HepG2 (cell line): ENCODE results near the gene SH2D3C. TPM values are rescaled to one million over a fixed set of nuclear protein-coding genes. Genes with fewer than 3 reads are reported as not detected.

Experiments
- DRAP1 ChIP-seq: IDR thresholded peaks from 2 replicates; pipeline ENCODE4 v1.6.1; 2016; ENCODE audit warnings: missing genetic modification reagents, missing compliant biosample characterization
- FOXK1 ChIP-seq: sonication (generic); formaldehyde crosslinking; IDR thresholded peaks from 2 replicates; pipeline ENCODE4 v1.4.0; 2020; ENCODE audit warnings: low read depth, missing genetic modification reagents, borderline replicate concordance
- FOXK2 ChIP-seq: fragments of 450-650 bp; IDR thresholded peaks from 2 replicates; pipeline ENCODE4 v1.6.1; 2016
- IRF1 ChIP-seq: sonication (generic); formaldehyde crosslinking; IDR thresholded peaks from 2 replicates; pipeline ENCODE4 v1.4.0; 2020; ENCODE audit warnings: low read depth, mild to moderate bottlenecking, missing genetic modification reagents
- POGK ChIP-seq: sonication (generic); formaldehyde crosslinking; conservative IDR thresholded peaks from 2 replicates; pipeline ENCODE4 v1.8.0; 2022; ENCODE audit warnings: mild to moderate bottlenecking, moderate library complexity, missing genetic modification reagents
- TRAFD1 ChIP-seq: sonication (generic); formaldehyde crosslinking; IDR thresholded peaks from 2 replicates; pipeline ENCODE4 v1.5.1; 2020; ENCODE audit warnings: missing genetic modification reagents, mild to moderate bottlenecking, borderline replicate concordance
- ZEB1 ChIP-seq: IDR thresholded peaks from 2 replicates; pipeline ENCODE4 v1.6.1; 2012; ENCODE audit warnings: mild to moderate bottlenecking, low read depth, inconsistent platforms; ENCODE audit not compliant: insufficient replicate concordance
- ZNF430 ChIP-seq: sonication (generic); formaldehyde crosslinking; IDR thresholded peaks from 2 replicates; pipeline ENCODE4 v1.9.0; 2021; ENCODE audit warnings: mild to moderate bottlenecking, missing genetic modification reagents
- ZNF501 ChIP-seq: sonication (generic); formaldehyde crosslinking; IDR thresholded peaks from 2 replicates; pipeline ENCODE4 v1.5.1; 2020; ENCODE audit warnings: mild to moderate bottlenecking, moderate library complexity, missing genetic modification reagents
- ZNF577 ChIP-seq: sonication (generic); formaldehyde crosslinking; IDR thresholded peaks from 2 replicates; pipeline ENCODE4 v1.4.0; 2020; ENCODE audit warnings: mild to moderate bottlenecking, low read depth, missing genetic modification reagents, borderline replicate concordance
- polyA plus RNA-seq, 8 experiments: library from polyadenylated mRNA; depleted of rRNA in 3 of 8; stranded (reverse) in 7 of 8; unstranded in 1 of 8; fragments of >200 nt; fragmentation: Illumina TruSeq in 4 of 8; extraction: Trizol in 4 of 8; gene quantifications; 2 replicates each; pipeline versions ENCODE4 v1.2.1 to v1.2.3, GENCODE V29; 2011 to 2016; ENCODE audit warnings: low read depth in 4 of 8, missing spikeins in 1 of 8, mixed read lengths in 1 of 8; ENCODE audit not compliant: insufficient read depth in 1 of 8
- total RNA-seq, 5 experiments: library from RNA; depleted of rRNA; stranded (reverse); fragments of >200 nt; fragmentation: Illumina TruSeq; extraction: Trizol; gene quantifications; 2 replicates each; pipeline ENCODE4 v1.2.3, GENCODE V29; 2016; ENCODE audit warnings: low read depth in 1 of 5

Gene SH2D3C
- total and polyA plus RNA-seq, 2 of the 13 experiments (the other 11 are each of a cell fraction or from before 2014, with no cell fraction given) = not detected

GRCh38 chr9:127723013-127723412 is 55.5 kb downstream of the SH2D3C start (continued):
- TF ChIP-seq TRAFD1 (CRISPR knock-in tag) (no peak), ZEB1 (no peak), ZNF430 (no peak), DRAP1 (no peak), POGK (CRISPR knock-in tag) (no peak), FOXK1 (no peak), IRF1 (CRISPR knock-in tag) (no peak), FOXK2 (no peak), ZNF501 (CRISPR knock-in tag) (no peak), ZNF577 (CRISPR knock-in tag) (no peak)
